HG03025 (cell line): ENCODE results near the gene KRTAP5-10.
"Not testable (repeated sequence)": the region's sequence is repeated elsewhere in the genome, so short reads cannot be mapped to it uniquely, and the experiment has no call there.

Experiments used
- ATAC-seq: cut with Tn5 transposase; IDR thresholded peaks from one replicate; pipeline ENCODE4 v1.9.1; 2021; ENCODE audit warnings: mild to moderate bottlenecking, moderate library complexity; ENCODE audit not compliant: unreplicated experiment, low FRiP score

The KRTAP5-10 gene

DNA sequence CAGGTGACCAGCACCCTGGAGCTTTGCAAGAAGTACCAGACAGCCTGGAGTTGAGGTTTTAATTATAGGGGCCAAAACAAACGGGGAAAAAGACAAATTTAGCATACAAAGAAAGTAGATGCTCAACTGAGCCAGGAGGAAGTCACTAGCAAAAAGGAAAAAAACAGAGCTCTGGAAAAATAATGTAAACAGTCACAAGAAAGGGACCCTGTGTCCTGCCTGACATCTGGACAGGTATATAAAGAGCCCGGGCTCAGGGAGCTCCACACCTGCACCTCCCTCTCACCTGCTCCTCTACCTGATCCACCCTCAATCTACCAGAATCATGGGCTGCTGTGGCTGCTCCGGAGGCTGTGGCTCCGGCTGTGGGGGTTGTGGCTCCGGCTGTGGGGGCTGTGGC is at the start of gene KRTAP5-10:
TSS of gene KRTAP5-10 (plus strand) at position 301 of the 400 bp plus-strand sequence. CDS start at position 326, 25 bp downstream.
- no peak for ATAC-seq

GRCh38 chr11:71518506-71519471 is 46.6 kb upstream of the KRTAP5-10 start:
- ATAC-seq = no peak

DNA sequence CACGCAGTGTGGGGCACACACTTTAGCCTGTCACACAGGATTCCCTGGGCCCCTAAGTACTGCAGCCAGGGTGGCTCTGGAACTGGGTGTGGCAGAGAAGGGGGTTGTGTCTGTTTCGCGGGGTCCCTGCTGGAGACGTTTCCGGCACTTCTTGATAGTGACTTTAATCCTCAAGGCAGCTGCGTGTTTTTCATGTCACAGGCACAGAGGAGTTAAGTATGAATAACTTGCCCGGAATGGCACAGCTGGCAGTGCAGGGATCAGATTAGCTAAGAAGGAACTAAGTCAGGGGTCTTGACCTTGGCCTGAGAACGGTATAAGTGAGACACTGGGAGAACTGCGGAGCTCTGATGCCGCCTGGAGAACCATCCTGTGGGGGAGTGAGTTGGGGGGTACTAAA is 45.8 kb upstream of the KRTAP5-10 start:
- ATAC-seq = no peak

DNA sequence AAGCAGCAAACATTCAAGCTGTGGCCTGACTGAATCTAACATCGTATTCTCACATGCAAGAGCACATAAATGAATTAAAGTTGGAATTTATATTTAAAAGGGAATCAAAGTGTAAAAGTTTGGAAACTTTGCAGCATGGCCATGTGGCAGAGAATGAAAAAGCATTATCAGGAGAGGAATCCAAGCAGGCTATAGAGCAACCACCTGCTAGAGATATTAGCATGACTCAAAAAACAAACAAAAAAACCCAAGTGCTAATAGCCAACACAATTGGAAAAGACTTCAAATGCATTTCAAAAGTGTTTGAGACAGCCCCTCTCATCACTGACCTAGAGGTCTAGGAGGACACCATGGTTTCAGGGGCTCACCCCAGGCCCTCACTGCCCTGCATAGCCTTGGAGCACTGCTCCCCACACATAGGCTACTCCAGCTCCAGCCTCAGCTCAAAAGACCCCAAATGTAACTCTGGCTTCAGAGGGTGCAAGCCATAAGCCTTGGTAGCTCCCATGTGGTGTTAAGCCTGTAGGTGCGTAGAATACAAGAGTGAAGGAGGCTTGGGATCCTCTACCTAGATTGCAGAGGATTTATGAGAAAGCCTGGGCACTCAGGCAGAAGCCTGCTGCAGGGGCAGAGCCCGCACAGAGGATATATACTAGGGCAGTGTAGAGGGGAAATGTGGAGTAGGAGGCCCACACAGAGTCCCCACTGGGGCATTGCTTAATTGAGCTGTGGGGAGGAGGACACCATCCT is 40.0 kb upstream of the KRTAP5-10 start:
- ATAC-seq = no peak

DNA sequence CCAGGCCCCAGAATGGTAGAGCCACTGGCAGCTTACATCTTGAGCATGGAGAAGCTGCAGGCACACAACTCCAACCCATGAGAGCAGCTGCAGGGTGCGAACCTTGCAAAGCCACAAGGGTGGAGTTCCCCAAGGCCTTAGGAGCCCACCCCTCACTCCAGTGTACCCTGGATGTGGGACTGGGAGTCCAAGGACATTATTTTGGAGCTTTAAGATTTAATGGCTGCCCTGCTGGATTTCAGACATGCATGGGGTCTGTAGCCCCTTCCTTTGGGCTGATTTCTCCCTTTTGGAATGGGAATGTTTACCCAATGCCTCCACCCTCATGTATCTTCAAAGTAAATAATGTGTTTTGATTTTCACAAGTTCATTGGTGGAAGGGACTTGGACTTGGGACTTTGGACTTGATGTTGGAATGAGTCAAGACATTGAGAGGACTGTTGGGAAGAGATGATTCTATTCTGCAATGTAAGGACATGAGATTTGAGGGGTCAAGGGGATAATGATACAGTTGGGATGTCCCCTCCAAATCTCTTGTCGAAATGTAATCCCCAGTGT is 39.3 kb upstream of the KRTAP5-10 start:
- ATAC-seq = no peak

- not testable (repeated sequence) for ATAC-seq
Measured at GRCh38 chr11:71526796-71527575, 38.4 kb upstream of the KRTAP5-10 start, which contains the start of gene KRTAP5-7. KRTAP5-7 (plus strand) TSS chr11:71527267; CDS start chr11:71527301, 34 bp downstream.

- ATAC-seq = no peak
Measured at GRCh38 chr11:71527576-71528210, 37.7 kb upstream of the KRTAP5-10 start.

DNA sequence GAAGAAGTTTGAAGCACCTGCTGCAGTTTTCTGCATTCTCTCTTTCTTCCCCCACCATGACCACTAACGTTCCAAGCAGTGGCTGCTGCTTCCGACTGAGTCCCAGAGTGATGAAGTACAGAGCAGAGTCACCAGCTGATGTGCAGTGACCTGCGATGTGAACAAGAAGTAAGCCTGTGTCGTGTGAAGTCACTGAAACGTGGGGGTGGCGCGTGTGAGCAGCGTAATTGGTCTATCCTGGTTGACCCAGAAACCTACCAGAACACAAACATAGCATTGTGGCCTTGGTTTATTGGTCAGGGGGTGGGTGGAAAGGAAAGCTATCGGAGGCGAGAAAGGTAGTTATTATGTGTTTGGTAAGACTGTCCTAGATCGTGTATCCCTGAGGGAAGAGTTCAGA is 34.8 kb upstream of the KRTAP5-10 start:
- ATAC-seq = no peak

- no peak for ATAC-seq
Measured at GRCh38 chr11:71532036-71532610, 33.2 kb upstream of the KRTAP5-10 start.

GRCh38 chr11:71534711-71535608 is 30.4 kb upstream of the KRTAP5-10 start:
- not testable (repeated sequence) for ATAC-seq

- no peak for ATAC-seq
Measured at GRCh38 chr11:71535825-71536224, 29.5 kb upstream of the KRTAP5-10 start.

- no peak for ATAC-seq
Measured at GRCh38 chr11:71537537-71537936, 27.8 kb upstream of the KRTAP5-10 start.

DNA sequence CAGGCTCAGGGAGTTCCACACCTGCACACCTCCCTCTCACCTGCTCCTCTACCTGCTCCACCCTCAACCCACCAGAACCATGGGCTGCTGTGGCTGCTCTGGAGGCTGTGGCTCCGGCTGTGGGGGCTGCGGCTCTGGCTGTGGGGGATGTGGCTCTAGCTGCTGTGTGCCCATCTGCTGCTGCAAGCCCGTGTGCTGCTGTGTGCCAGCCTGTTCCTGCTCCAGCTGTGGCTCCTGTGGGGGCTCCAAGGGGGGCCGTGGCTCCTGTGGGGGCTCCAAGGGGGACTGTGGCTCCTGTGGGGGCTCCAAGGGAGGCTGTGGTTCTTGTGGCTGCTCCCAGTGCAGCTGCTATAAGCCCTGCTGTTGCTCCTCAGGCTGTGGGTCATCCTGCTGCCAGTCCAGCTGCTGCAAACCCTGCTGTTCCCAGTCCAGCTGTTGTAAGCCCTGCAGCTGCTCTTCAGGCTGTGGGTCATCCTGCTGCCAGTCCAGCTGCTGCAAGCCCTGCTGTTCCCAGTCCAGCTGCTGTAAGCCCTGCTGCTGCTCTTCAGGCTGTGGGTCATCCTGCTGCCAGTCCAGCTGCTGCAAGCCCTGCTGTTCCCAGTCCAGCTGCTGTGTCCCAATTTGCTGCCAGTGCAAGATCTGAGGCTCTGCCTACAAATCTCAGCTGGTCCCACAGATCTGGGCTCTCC is 27.2 kb upstream of the KRTAP5-10 start, which contains the start of gene KRTAP5-8:
TSS of gene KRTAP5-8 (plus strand) at position 49 of the 689 bp plus-strand sequence. CDS start at position 80, 31 bp downstream.
- not testable (repeated sequence) for ATAC-seq

- no peak for ATAC-seq
Measured at GRCh38 chr11:71538666-71538990, 26.7 kb upstream of the KRTAP5-10 start.

GRCh38 chr11:71539017-71539416 is 26.3 kb upstream of the KRTAP5-10 start:
- no peak for ATAC-seq

- not testable (repeated sequence) for ATAC-seq
Measured at GRCh38 chr11:71539971-71540370, 25.4 kb upstream of the KRTAP5-10 start.

DNA sequence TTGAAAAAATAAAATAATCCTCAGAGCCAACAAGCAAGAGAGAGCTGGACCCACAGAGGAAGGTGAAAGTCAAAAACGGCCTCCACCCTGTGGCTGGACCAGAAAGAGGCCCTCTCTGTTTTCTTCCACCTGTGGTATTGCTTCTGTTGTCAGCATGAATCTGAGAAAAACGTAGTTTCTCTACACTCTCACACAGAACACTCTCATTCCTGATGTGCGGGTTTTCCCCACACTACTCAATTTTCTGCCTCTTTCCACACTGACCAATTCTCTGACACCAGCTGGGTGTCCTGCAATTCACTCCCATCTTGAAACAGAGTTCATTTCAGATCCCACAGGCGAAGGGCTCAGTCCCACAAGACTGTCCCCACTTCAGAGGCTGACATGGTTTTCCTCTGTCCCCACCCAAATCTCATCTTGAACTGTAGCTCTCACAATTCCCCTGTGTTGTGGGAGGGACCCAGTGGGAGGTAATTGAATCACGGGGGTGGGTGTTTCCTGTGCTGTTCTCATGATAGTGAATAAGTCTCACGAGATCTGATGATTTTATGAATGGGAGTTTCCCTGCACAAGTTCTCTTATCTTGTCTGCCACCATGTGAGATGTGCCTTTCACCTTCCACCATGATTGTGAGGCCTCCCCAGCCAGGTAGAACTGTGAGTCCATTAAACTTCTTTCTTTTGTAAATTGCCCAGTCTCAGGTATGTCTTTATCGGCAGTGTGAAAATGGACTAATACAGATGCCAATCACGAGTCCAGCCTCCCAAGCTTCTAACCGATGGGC is 24.6 kb upstream of the KRTAP5-10 start:
- ATAC-seq = not testable (repeated sequence)
